ENCODE results near the gene YPEL2. TPM values are rescaled to one million over a fixed set of nuclear protein-coding genes. Genes with fewer than 3 reads are reported as not detected.

The YPEL2 gene
- polyA plus RNA-seq, 3 donors, result 21.5 to 63.1 (median 25.1) TPM

- intact Hi-C loops (cut with micrococcal nuclease), result no loop called here
- H3K4me1 ChIP-seq (ENCODE audit: control insufficient read depth in 1 of 2, insufficient read depth in 2 of 2, low read length in 2 of 2), result peaks cover 6 to 10% of the 10 kb centered on the region in 2 donors
- H3K9me3 ChIP-seq (replicated peaks in 1 of 2; ENCODE audit: control insufficient read depth in 1 of 2, insufficient read depth in 1 of 2, low read length in 2 of 2), result no peaks in the 10 kb centered on the region
- TF ChIP-seq CTCF (IDR thresholded peaks at IDR 0.05), result no peak
- no peak overlapping the region for H2AFZ ChIP-seq (ENCODE audit: insufficient read depth, low read depth, low read length, poor library complexity, severe bottlenecking)
- H3K27ac Mint-ChIP-seq, result peak overlapping the region in 5 of 7 donors; percentile 4 to 71 (median 24)
- H3K79me2 ChIP-seq (ENCODE audit: insufficient read depth, low read length), result no peaks in the 10 kb centered on the region
- H3K4me2 ChIP-seq (replicated peaks; ENCODE audit: extremely low read depth, low read length, poor library complexity, severe bottlenecking), result no peak overlapping the region
- peaks cover 10% of the 10 kb centered on the region for H3K4me1 Mint-ChIP-seq
- H4K20me1 ChIP-seq (ENCODE audit: insufficient read depth, low read length), result no peaks in the 10 kb centered on the region
- H3K27me3 ChIP-seq (ENCODE audit: control insufficient read depth in 2 of 2, insufficient read depth in 2 of 2, low read length in 2 of 2), result no peaks in the 10 kb centered on the region
- WGBS (ENCODE audit: insufficient coverage), result 0% methylated on average over 1 of the region's 5 CpGs
- H3K36me3 Mint-ChIP-seq, result no peaks in the 10 kb centered on the region
- H3K27me3 Mint-ChIP-seq (ENCODE audit: low read depth in 3 of 3), result peaks cover 0 to 2% (median 0%) of the 10 kb centered on the region in 3 donors
- no peak overlapping the region for H3K27ac ChIP-seq (ENCODE audit: low read depth in 1 of 2, low read length in 2 of 2)
- peak; percentile 35 to 69 (median 43) for DNase-seq
- H3K9me3 Mint-ChIP-seq, result peaks cover 0 to 4% (median 2%) of the 10 kb centered on the region in 7 donors
- no peak overlapping the region for H3K4me3 ChIP-seq (replicated peaks in 1 of 3; ENCODE audit: low read depth in 2 of 3, low read length in 3 of 3)
- H3K4me3 Mint-ChIP-seq, result no peak overlapping the region
- H3K36me3 ChIP-seq (replicated peaks in 1 of 2; ENCODE audit: control insufficient read depth in 1 of 2, insufficient read depth in 2 of 2, low read length in 2 of 2), result no peaks in the 10 kb centered on the region
- no peak overlapping the region for H3K9ac ChIP-seq (ENCODE audit: insufficient read depth, low read length, poor library complexity, severe bottlenecking)
These were observed 30.5 kb upstream of the YPEL2 start for GRCh38 chr17:59300941-59301340.

- H3K27me3 Mint-ChIP-seq (ENCODE audit: low read depth in 3 of 3), result peaks cover 0 to 3% (median 0%) of the 10 kb centered on the region in 3 donors
- 100% methylated on average over 1 of the region's 2 CpGs for WGBS (ENCODE audit: insufficient coverage)
- no peaks in the 10 kb centered on the region for H3K36me3 Mint-ChIP-seq
- H3K4me1 Mint-ChIP-seq, result peaks cover 10% of the 10 kb centered on the region
- no peak for DNase-seq
- H3K9me3 Mint-ChIP-seq, result peaks cover 0 to 4% (median 2%) of the 10 kb centered on the region in 7 donors
- Histone ChIP-seq H3K4me1 (ENCODE audit: control insufficient read depth in 1 of 2, insufficient read depth in 2 of 2, low read length in 2 of 2) (peaks cover 6 to 10% of the 10 kb centered on the region in 2 donors), H4K20me1 (ENCODE audit: insufficient read depth, low read length) (no peaks in the 10 kb centered on the region), H3K4me2 (replicated peaks; ENCODE audit: extremely low read depth, low read length, poor library complexity, severe bottlenecking) (no peak overlapping the region), H3K27ac (ENCODE audit: low read depth in 1 of 2, low read length in 2 of 2) (no peak overlapping the region), H2AFZ (ENCODE audit: insufficient read depth, low read depth, low read length, poor library complexity, severe bottlenecking) (no peak overlapping the region), H3K36me3 (replicated peaks in 1 of 2; ENCODE audit: control insufficient read depth in 1 of 2, insufficient read depth in 2 of 2, low read length in 2 of 2) (no peaks in the 10 kb centered on the region), H3K9ac (ENCODE audit: insufficient read depth, low read length, poor library complexity, severe bottlenecking) (no peak overlapping the region), H3K27me3 (ENCODE audit: control insufficient read depth in 2 of 2, insufficient read depth in 2 of 2, low read length in 2 of 2) (no peaks in the 10 kb centered on the region), H3K4me3 (replicated peaks in 1 of 3; ENCODE audit: low read depth in 2 of 3, low read length in 3 of 3) (no peak overlapping the region), H3K79me2 (ENCODE audit: insufficient read depth, low read length) (no peaks in the 10 kb centered on the region), H3K9me3 (replicated peaks in 1 of 2; ENCODE audit: control insufficient read depth in 1 of 2, insufficient read depth in 1 of 2, low read length in 2 of 2) (no peaks in the 10 kb centered on the region)
- TF ChIP-seq CTCF (IDR thresholded peaks at IDR 0.05), result no peak
- intact Hi-C loops (cut with micrococcal nuclease), result no loop called here
- H3K27ac Mint-ChIP-seq, result peak overlapping the region in 2 of 7 donors; percentile 0 to 32
- no peak overlapping the region for H3K4me3 Mint-ChIP-seq
These were observed 26.6 kb upstream of the YPEL2 start for GRCh38 chr17:59304811-59305210.

Measured in CD14-positive monocyte (primary cell).